Medulla oblongata (tissue), 1 donor: ENCODE results near the gene DPP8.
"Not testable (repeated sequence)": the region's sequence is repeated elsewhere in the genome, so short reads cannot be mapped to it uniquely, and the experiment has no call there.

Experiments
- DNase-seq: peaks from one replicate; pipeline ENCODE4 v3.0.0-alpha.2; 2015; ENCODE audit errors: extremely low spot score

The DPP8 gene

DNA sequence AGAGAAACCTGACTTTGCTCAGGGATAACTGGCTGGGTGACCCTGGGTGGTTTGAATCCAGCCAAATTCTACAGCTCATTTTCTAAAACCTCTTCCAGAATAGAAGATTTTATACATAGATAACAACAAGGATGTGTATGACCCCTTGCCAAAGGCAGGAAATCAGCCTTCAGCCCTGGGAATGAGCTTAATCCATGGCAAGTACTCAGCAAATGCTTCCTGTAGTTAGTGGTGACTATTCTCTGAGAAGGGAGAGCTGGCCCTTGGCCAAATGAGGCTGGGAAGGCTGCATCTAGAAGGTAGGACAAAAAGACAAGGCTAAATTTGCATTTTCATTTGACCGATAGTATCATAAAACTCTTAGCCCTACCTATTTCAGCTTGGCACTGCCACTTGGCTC, 8.1 kb upstream of the DPP8 start:
- DNase-seq: no peak

DNA sequence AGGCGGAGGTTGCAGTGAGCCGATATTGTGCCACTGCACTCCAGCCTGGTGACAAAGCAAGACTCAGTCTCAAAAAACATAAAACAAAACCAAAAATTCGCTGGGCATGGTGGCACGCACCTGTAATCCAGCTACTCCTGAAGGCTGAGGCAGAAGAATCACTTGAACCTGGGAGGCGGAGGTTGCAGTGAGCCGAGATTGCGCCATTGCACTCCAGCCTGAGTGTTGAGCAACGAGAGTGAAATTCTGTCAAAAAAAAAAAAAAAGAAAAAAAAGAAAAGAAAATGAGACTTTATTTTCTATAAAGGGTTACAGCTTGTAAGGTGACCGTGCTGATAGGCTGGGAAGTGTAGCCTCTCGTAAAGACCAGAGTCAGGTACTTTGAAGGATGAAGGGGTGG, 6.7 kb upstream of the DPP8 start:
- DNase-seq: no peak

DNA sequence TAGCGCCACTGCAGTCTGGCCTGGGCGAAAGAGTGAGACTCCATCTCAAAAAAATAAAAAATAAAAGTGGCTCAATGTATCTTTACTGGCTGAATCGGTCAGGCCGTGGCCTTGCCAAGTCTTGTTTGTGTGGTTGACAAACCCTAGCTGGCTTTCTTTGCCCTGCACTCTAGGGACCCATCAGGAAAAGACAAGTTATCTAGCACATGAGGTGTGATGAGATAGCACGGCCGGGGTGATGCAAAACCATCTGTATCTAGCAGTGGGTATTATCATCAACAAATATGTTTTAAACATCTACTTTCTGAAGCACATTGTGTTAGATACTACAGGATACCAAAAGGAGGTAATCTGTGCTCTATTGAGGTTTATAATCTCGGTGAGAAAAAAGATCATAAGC, 3.9 kb upstream of the DPP8 start:
- DNase-seq: no peak

DNA sequence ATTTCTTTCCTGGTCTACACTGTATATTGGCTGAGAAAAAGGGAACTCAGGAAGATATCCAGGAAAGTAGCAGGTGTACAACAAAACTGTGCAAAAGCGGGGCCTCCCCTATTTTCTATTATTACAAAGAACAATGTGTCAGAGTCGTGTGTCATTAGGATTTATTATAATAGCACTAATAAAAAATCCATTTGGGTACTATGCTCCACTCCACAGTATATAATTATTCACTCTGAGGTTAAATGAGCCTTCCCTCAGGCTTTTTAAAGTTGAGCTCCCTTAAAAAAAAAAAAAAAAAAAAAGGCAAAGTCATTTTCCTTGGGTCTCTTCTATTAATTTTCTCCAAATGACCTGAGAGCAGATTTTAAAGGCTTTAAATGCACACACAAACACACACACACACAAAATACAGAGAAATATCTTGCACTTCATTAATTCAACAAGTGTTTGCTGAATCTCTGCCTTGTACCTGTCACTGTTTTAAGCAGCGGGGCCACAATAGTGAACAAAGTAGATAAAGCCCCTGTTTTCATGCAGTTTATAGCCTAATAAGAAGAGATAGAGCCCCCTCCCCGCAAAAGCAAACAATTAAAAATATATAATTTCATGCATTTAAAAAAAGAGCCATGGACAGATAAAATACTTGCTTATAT, 1.3 kb upstream of the DPP8 start:
- no peak for DNase-seq

DNA sequence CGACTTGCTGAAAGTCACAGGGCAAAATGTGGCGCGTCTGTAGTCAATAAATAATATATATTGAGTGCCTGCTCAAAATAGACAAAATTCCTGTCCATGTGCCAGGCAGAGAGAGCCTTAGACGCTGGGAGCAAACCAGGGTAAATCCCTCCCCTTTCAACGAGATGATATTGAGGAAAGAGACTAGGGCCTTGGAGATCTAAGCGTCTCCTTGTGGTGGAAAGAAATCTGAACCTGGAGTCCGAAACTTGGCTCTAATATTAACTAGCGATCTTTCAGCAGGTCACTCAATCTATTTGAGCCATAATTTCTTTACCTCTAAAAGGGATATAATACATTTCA, 348 bp upstream of the DPP8 start:
- DNase-seq: no peak

DNA sequence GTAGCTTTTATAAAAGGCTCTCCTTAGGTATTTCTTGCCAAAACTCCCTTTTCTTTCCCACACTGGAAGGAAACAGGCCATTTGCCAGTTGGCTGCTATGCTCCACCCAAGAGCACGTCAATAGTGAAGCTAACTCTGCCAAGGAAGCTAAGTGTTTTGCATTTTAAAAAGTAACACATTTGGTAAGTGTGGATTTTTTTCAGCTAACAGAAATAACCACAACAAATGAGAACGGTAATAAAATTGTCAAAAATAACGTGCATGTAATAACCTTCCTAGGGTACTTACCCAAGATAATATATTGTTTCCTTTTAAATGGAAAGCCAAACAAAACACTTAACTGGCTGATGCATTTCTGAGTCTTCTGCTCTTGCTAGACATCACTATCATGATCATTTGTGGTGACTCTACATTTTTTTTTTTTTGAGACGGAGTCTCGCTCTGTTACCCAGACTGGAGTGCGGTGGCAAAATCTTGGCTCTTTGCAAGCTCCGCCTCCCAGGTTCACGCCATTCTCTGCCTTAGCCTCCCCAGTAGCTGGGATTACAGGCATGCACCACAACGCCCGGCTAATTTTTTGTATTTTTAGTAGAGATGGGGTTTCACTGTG, 4.6 kb downstream of the DPP8 start:
- peak; percentile 86 for DNase-seq

DNA sequence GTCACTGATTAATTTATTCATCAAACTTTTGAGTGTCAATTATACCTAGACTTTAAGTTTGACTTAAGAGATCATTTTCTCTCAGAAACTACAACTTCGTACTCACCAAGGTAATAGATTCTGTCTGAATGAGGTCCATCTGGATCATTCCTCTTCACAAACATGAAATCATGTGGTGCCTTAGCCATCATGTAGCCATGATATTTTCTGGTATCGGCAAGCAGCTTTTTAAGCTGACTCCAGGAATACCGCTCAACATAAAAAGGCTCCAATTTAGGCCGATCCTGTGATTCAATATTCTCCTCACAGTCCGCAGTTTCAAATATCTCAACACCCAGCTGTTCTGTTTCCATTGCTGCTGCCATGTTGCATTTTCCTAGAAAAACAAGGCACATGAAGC, 5.3 kb downstream of the DPP8 start:
- DNase-seq: peak; percentile 15

DNA sequence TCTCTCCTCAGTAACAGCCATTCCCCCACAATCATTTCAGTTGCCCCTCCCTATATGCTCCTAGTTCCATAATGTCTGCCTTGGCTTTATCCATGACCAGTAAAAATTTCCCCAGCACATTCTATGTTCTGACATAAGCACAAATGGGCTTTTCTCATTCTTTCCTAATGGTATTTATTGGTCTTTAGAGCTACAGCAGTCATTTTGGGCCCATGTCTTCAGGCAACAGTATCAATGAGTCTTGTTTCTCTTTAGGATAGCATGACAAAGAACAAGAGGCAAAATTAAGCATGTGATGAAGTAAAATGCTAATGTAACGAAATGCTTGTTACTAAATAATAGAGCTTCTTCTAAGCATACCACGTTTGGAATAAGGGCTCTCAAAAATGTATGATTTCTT, 8.2 kb downstream of the DPP8 start:
- DNase-seq: no peak

DNA sequence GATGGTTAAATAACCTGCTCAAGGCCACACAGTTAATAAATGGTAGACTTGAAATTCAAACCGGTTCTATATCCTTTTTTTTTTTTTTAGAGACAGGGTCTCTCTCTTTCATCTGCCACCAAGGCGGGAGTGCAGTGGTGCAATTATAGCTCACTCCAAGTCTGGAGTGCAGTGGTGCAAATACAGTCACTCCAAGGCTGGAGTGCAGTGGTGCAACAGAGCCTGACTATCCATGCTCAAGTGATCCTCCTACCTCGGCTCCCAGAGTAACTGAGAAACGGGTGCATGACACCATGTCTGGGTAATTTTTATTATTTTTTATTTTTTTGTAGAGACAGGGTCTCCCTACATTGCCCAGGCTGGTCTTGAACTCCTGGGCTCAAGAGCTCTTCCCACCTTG, 23.4 kb downstream of the DPP8 start:
- DNase-seq: no peak

DNA sequence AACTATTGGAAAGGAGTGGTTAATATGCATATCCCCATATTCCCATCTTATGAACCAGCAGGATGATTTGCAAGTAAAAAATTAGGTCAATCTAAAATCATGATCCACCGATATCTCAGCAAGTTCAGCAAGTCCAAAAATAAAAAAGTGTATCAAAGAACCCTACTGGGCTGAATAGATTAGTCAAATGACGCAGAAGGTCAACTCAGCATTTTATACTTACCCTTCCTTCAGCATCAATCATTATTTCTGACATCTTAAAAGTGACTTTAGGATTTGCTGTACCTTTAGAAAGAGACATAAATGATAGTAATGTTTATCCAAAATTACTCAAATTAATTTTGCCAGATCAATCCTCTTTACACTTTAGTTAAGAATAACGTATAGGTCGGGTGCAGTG, 32.6 kb downstream of the DPP8 start:
- DNase-seq: no peak

DNA sequence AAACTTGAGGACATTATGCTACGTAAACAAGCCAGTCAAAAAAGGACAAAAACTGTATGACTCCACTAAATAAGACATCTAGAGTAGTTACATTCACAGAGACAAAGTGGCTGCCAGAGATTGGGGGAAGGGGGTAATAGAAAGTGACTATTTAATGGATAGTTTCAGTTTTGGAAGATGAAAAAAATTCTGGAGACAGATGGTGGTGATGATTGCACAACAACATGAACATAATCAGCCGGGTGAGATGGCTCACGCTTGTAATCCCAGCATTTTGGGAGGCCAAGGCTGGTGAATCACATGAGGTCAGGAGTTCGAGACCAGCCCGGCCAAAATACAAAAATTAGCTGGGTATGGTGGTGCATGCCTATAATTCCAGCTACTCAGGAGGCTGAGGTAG, 40.6 kb downstream of the DPP8 start:
- DNase-seq: no peak

DNA sequence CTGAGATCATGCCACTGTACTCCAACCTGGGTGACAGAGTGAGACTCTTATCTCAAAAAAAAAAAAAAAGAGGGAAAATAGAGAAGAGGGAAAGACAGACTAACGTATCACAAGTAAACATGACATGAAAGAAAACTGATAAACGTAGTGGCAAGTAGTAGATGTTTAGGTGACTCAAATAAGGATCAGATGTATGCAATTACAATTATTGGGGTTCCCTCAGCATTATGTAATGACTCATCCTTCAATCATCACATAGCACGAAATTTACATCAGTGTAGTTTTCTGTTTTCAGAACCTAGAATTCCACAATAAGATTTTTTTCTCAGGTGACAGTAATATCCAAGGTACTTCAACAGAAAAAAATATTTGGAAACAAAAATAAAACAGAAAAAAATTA, 46.6 kb downstream of the DPP8 start:
- no peak for DNase-seq

DNA sequence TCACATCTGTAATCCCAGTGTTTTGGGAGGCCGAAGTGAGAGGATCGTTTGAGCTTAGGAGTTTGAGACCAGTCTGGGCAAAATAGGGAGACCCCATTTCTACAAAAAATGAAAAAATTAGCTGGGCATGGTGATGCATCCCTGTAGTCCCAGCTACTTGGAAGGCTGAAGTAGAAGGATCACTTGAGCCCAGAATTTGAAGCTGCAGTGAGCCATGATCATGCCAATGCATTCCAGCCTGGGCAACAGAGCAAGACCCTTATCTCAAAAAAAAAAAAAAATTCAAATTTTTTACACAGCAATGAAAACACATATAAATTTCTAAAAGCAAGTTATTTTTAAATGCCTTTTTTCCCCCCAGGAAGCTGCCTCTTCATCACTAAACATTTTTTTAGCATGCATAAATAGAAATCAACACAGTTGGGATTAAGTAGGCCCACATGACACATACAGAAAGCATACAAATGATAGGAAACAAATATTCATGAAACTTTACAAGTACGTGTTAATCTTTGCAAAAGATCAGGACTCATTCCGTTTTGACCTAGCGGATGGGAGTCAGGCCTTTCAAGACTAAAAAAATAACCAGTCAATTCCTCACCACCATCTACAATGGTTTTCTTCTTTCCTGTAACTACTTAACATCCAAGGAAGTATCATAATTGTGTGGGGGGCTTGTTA, 49.1 kb downstream of the DPP8 start:
- no peak for DNase-seq

DNA sequence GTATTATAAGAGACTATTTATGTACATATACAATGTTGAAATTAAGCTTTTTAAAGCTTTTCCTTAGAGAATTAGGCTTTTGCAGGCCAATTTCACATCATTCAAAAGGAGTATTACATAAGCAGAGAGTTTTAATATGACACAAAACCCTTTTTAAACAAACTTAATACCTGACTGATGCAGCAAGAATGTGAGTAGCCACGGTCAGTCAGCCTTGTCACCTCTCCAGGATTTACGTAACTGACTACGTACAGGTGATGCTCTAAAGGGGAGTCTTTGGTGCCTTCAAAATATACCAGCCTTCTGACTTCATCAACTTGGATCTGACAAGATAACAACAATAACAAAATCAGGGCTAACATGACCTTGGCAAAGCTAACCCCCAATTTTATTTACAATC, 50.6 kb downstream of the DPP8 start:
- DNase-seq: no peak

DNA sequence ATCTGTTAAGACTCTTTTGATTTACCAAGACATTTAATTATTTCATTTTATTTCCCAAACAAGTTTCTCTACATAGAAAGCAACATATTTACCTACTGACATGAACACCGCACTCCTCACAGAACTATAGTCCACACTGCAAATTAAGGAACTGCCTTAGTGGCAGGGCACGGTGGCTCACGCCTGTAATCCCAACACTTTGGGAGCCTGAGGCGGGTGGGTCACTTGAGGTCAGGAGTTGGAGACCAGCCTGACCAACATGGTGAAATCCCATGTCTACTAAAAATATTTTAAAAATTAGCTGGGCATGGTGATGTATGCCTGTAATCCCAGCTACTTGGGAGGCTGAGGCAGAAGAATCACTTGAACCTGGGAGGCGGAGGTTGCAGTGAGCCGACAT, 54.4 kb downstream of the DPP8 start:
- DNase-seq: not testable (repeated sequence)

DNA sequence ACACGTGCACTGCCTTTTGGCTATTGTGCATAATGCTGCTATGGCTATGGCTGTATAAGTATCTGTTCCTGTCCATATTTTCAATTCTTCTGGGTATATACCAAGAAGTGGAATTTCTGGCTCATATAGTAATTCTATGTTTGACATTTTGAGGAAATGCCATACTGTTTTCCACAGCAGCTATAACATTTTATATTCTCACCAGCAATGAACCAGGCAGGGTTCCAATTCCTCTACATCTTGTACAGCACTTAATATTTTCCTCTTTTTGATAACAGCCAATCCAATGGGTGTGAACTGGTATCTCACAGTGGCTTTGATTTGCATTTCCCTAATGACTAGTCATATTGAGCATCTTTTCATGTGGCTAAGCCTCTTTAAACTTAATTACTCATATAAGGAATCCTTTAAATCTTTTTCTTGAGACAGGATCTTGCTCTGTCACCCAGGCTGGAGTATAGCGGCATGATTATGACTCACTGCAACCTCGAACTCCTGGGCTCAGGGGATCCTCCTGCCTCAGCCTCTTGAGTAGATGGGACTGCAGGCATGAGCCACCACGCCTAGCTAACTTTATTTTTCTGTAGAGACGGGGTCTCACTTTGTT, 56.6 kb downstream of the DPP8 start:
- no peak for DNase-seq

DNA sequence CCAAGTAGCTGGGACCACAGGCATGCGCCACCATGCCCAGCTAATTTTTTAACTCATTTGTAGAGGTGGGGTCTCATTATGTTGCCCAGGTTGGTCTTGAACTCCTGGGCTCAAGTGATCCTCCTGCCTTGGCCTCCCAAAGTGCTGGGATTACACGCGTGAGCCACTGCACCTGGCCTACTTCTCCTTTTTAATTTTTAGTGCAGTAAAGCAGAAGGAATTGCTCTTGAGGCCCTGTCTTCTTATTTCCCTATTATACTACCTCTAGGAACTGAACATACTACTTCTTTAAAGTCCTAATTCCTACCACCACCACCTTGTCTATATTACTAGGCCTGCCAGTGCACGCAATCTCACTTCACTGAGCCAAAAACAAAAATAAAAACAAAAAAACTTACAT, 62.2 kb downstream of the DPP8 start:
- DNase-seq: not testable (repeated sequence)

DNA sequence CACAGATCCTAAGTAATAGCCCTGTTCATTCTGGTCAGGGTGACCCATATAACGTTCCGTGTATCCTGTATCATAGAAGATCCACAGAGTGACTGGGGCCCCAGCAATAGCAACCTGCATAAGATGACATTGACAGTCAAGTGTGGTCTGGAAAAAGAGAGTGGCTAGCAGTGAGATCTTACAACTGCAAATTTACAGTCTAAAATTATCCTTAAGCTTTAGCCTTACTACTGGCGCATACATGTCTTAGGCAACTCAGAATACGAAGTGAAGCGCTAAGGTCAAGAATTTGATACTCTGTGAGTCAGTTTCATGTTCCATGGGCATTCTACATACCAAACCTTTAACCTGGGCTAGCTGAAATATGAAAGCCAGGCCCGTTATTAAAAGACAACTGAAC, 65.5 kb downstream of the DPP8 start:
- DNase-seq: no peak

DNA sequence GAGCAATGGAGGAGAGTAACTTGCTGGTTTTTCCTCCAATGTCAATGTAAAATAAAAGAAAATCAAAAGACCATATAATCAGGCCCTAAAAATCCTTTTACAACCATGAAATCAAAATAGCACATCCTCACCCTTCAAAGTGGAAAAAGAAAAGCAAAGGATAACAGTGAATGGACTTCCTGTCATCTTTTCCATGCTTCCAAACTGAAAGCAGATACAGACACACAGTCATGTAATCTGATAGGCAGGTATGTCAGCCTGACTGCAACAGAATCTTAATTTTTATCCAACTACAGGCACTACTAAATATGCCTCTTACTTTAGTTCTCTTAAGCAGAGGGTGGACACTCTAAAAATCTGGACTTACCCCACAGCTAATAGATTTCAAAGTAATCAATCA, 66.9 kb downstream of the DPP8 start:
- DNase-seq: no peak

DNA sequence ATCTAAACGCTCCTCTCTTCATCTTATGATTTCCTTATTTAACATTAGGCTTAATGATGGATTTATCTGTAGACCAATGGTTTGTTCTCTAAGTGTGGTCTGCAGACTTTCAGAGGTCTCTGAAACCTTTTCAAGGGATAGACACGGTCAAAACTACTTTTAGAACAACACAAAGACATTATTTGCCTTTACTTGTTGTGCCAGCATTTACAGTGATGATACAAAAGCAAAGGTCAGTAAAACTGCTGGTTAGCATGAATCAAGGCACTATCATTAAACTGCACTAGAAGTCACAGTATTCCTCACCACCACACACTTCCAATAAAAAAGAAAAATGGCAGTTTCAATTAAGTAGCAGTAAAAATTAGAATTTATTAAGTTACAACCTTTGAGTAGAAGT, 70.3 kb downstream of the DPP8 start:
- DNase-seq: no peak

DNA sequence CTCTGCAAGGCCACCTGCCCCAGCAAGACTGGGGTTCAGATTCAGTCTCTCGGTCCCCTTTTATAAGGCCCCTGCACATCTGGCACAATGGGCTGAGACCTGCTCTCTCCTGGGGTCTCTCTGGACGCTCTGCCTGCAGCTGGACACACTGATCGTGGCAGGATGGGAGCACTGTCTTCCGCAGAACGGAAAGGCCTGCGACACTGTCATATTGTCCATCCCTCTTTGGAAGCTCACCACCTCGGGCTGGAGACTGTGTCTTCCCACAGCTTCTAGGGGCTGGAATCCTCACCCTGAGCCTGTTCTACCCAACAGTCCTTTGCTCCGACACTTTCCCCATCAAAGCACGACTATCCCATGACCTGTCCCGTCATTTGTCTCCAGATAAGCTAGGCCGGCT, 83.3 kb downstream of the DPP8 start:
- no peak for DNase-seq

DNA sequence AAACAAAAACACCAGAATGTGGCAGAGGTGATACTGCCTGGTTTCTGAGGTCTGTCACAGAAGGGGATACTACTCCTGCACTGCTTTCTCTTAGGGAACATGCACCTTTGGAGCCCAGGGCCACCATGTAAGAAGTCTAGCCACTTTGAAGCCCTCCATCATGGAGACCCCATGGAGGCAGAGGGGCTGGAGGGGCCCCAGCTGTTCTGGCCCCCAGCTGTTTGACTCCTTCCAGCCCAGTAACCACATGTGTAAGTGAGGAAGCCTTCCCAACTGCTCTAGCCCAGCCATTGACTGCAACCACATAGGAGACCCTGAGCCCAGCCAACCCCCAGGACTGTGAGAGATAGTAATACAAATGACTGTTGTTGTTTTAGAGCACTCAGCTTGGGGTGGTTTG, 85.8 kb downstream of the DPP8 start:
- no peak for DNase-seq

DNA sequence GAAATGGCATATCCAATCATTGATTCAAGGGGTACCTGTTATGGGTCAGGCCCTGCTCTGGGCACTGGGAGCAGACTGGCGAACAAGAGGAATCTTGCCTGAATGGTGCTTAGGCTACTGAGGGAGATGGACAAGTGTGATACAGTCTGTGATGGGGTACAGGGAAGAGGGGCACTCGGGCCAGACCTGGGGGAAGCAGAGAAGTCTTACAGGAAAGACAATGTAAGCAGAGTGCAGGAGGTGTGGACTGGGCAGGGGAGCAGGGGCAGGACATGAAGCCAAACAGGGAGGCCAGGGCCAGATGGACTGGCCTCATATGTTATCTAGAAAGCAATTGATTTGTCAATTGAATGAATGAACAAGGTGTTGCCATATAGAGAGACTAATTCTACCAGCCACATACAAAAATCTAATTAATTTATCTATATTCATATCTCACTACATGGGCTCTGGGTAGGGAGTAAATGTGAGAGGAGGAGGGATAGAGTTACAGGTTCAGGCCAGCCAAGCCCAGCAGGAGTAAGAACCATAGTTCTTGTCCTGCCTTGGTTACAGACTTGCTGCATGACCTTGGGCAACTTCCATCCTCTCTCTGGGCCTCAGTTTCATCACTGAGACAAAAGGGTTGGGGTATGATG, 91.2 kb downstream of the DPP8 start:
- no peak for DNase-seq
